GM18909 (cell line): ENCODE data around the gene DPPA4.
"Not testable (repeated sequence)": the region's sequence is repeated elsewhere in the genome, so short reads cannot be mapped to it uniquely, and the experiment has no call there.

Source experiments
- ATAC-seq: cut with Tn5 transposase; IDR thresholded peaks from one replicate; pipeline ENCODE4 v1.9.1; 2021; ENCODE audit warnings: mild to moderate bottlenecking; ENCODE audit not compliant: unreplicated experiment, poor library complexity

The DPPA4 gene, protein sequence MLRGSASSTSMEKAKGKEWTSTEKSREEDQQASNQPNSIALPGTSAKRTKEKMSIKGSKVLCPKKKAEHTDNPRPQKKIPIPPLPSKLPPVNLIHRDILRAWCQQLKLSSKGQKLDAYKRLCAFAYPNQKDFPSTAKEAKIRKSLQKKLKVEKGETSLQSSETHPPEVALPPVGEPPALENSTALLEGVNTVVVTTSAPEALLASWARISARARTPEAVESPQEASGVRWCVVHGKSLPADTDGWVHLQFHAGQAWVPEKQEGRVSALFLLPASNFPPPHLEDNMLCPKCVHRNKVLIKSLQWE

GRCh38 chr3:109337393-109337792 lies at the start of gene DPPA4:
Gene DPPA4 (minus strand): TSS chr3:109337546. CDS start chr3:109337517, 29 bp downstream.
- ATAC-seq, result no peak

- no peak for ATAC-seq
Observed at GRCh38 chr3:109385442-109386318, 48.3 kb upstream of the DPPA4 start.

DNA sequence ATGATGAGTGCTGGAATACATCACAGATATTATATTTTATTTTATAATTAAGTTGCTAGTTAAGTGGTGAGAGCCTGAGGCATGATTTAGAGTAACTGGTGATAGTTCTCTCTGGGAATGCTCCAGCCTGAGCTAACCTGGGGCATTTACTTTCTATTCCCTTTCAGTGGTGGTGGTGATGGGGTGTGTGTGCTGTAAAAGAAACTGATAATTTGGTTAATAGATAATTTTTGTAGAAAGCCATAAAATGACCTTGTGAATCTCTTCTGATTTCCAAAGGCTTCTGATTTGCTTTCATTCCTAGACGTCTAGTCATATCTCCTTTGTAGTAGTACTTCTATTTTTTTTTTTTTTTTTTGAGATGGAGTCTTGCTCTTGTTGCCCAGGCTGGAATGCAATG lies 46.8 kb upstream of the DPPA4 start:
- no peak for ATAC-seq

GRCh38 chr3:109382588-109382987 lies 45.2 kb upstream of the DPPA4 start:
- ATAC-seq, result no peak

- no peak for ATAC-seq
Observed at GRCh38 chr3:109375975-109376374, 38.6 kb upstream of the DPPA4 start.

- ATAC-seq, result not testable (repeated sequence)
Observed at GRCh38 chr3:109374434-109374833, 37.1 kb upstream of the DPPA4 start.

DNA sequence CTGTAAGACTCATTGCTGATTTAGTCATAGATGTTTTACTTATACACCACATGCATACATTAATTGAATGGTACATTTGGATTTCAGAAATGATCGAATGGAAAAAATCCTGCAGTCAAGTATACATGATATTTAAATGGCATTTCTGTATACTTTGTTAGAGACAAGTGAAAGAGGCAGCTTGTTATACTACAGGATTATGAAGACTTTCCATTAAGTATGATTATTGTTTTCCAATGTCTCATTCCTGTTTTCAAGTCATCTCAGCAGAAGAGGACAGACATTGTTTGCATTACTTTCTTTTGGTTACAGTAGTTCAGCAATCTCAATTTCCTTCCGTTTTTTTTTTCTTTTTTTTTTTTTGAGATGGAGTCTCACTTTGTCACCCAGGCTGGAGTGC lies 36.6 kb upstream of the DPPA4 start:
- ATAC-seq, result no peak

DNA sequence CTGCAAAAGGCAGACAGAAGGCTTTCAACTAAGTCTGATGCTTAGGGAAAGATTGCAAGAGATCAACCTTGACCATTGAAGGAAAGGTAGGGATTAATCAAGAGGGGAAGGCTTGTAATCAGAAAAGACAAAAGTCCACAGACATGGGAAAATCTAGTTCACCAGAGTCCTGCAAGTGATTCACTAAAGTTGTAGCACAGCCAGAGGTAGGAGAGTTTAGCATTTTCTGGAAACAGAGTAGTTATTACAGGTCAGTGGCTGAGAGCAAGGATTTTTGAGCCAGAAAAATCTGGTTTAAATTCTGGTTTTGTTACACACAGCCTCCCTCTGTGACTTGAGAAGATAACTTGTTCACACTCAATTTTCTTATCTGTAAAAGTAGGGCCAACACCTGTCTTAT lies 35.3 kb upstream of the DPPA4 start:
- no peak for ATAC-seq

DNA sequence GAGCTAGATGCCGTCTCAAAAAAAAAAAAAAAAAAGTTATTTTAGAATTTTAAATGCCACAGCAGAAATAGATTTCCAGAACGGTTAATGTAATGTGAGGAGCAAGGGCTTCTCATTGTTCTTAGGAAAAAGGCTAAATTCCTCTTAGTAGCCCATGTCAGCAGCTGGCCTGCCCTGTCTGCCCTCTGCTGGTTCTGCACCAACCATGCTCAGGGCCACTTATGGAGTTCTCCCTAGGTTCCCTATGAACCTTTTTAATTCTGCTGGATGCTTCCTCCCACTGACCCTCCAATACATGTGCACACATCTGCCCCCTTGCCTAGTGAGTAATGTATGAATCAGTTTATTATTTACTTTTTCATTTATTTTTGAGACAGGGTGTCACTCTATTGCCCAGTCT lies 32.2 kb upstream of the DPPA4 start:
- no peak for ATAC-seq

- no peak for ATAC-seq
Observed at GRCh38 chr3:109364088-109364487, 26.7 kb upstream of the DPPA4 start.

DNA sequence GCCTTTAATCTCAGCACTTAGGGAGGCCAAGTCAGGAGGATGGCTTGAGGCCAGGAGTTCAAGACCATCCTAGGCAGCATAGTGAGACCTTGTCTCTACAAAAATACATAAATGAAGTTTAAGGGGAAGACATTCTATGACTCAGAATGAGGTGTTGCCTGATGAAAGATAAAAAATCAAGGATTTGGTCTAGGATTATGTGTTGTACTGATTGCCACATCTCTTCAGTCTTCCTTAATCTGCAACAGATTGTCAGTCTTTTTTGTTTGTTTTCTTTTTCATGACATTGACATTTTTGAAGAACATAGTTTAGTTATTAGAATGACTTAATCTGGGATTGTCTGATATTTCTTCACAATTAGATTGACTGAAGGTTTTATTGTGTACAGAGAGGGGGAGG lies 26.3 kb upstream of the DPPA4 start:
- no peak for ATAC-seq

GRCh38 chr3:109362823-109363222 lies 25.5 kb upstream of the DPPA4 start:
- no peak for ATAC-seq

- not testable (repeated sequence) for ATAC-seq
Observed at GRCh38 chr3:109358809-109359208, 21.5 kb upstream of the DPPA4 start.

DNA sequence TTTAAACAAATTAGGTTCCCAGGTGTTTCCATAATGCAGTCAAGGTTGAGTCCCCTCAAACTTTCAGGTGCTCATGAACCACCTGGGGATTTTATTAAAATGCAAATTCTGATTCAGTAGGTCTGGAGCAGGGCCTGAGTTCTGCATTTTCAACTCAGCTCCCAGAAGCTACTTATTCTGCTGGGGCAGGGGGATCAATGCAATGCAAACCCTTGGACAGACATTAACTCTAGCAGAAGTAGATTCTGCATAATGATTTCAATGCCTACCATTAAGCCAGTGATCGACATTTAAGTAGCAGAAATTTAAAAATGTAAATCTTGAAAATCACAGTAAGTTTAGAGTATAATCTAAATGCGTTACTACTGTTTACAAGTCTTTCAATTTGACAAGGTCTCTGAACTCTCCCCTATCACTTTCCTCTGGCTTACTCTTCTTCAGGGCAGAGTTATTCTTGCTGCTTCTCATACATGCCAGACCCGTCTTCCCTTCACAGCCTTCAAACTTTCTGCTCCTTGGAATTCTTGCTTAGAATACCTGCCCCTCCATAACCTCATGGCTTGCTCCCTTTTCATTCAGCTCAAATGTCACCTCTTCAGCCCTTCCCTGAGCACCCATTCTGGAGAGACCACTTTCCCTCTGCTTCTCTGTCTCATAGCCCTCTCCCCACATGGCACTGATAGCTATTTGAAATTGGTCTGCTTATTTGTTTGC lies 19.3 kb upstream of the DPPA4 start:
- no peak for ATAC-seq

GRCh38 chr3:109355625-109356441 lies 18.5 kb upstream of the DPPA4 start:
- ATAC-seq, result no peak

DNA sequence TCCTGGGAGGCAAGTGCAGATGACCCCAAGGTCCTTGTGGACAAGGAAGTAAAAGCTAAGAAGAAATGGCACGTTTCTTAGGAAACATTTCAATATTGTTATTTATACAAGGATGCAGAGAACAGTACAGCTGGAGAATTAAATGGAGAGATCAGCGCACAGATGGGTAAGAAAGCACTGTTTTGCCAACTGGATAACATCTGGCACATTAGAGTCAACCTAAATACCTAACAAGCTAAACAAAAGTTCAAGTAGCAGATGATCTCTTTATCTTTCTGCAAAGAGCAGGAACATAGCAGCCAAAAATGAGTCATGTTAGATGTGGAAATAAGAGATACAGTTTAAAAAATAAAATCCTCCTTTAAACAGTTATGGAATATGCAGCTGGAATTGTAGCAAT lies 15.7 kb upstream of the DPPA4 start:
- ATAC-seq, result no peak

- no peak for ATAC-seq
Observed at GRCh38 chr3:109351231-109351630, 13.9 kb upstream of the DPPA4 start.

GRCh38 chr3:109346770-109347295 lies 9.5 kb upstream of the DPPA4 start:
- no peak for ATAC-seq

- no peak for ATAC-seq
Observed at GRCh38 chr3:109346099-109346498, 8.8 kb upstream of the DPPA4 start.
